G401 (cell line): Measurements from ENCODE around the gene TRUB1. TPM values are rescaled to one million over a fixed set of nuclear protein-coding genes. Genes with fewer than 3 reads are reported as not detected.
A peak's percentile ranks its signal among the peaks of the same experiment; 100 is the strongest.

Source experiments
- DNase-seq: peaks from one replicate; pipeline ENCODE4 v3.0.0-alpha.2; 2015; ENCODE audit warnings: low spot score
- in situ Hi-C: cut with HindIII; loops from 2 replicates; pipeline ENCODE4 v1.10.0; 2016; ENCODE audit warnings: low sequenced_read_pairs, mixed read lengths
- total RNA-seq: library from RNA; depleted of rRNA; stranded (reverse); fragments of >200 nt; shearing (Covaris generic); gene quantifications from 2 replicates; pipeline ENCODE4 v1.2.3, GENCODE V29; 2014; rRNA removed

Gene TRUB1
- total RNA-seq, 1 experiment from 2014 or later, result 63.8 TPM

- in situ Hi-C loops, result no loop called here
- no peak for DNase-seq
Observed at GRCh38 chr10:115018185-115018931, 80.4 kb downstream of the TRUB1 start.

- DNase-seq, result no peak
- in situ Hi-C loops, result no loop called here
Observed at GRCh38 chr10:115020449-115020848, 82.5 kb downstream of the TRUB1 start.

GRCh38 chr10:115022733-115023132 is 84.7 kb downstream of the TRUB1 start:
- in situ Hi-C loops, result no loop called here

GRCh38 chr10:115023715-115024114 is 85.7 kb downstream of the TRUB1 start:
- in situ Hi-C loops, result no loop called here
- DNase-seq, result no peak

More at GRCh38 chr10:115022733-115023132, 84.7 kb downstream of the TRUB1 start:
- no peak for DNase-seq

GRCh38 chr10:115024371-115024770 is 86.4 kb downstream of the TRUB1 start:
- in situ Hi-C loops, result no loop called here
- DNase-seq, result no peak

- in situ Hi-C loops, result no loop called here
- peak; percentile 62 for DNase-seq
Observed at GRCh38 chr10:115026056-115026745, 88.2 kb downstream of the TRUB1 start.

- DNase-seq, result no peak
- in situ Hi-C loops, result no loop called here
Observed at GRCh38 chr10:115026746-115027140, 88.7 kb downstream of the TRUB1 start.

Other genes starting within 250 kb of the TRUB1 start
- gene FHIP2A, start 116.4 kb upstream of the TRUB1 start, total RNA-seq, result 1.4 and 5.0 TPM in 2 replicates
- gene ATRNL1, start 155.2 kb downstream of the TRUB1 start, total RNA-seq, result 0.44 TPM in 1 of 2 replicates, not detected in the other